ENCODE measurements around the gene OGA.
A peak's percentile ranks its signal among the peaks of the same experiment; 100 is the strongest.
"Not testable (repeated sequence)": the region's sequence is repeated elsewhere in the genome, so short reads cannot be mapped to it uniquely, and the experiment has no call there.

Gene OGA

DNA sequence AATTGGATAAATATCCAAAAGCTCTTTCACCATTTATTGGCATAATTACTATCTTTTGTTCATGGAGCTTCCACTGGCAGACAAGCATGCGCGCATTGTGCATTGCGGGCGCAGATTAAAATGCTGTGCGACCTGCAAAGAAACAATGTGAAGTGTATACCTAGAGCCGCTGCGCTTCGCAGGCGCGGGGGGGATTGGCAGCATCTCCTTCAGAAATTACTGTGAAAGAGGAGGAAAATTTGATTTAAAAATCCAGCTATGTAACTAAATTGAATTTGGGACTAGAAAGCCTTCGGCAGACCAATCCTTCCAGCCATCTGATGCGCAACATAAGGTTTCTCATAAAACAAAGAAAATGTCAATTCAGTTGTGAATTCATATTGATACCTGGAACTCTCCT lies 24.7 kb downstream of the OGA start:
- Histone ChIP-seq H3K4me3 (ENCODE audit: extremely low read depth, insufficient read depth, low read length, poor library complexity, severe bottlenecking) (no peak overlapping the region), H3K36me3 (ENCODE audit: control insufficient read depth, insufficient read depth, low read length) (peaks cover 94% of the 10 kb centered on the region), H3K9me3 (ENCODE audit: control insufficient read depth, low read length) (no peaks in the 10 kb centered on the region), H3K4me1 (ENCODE audit: control insufficient read depth, insufficient read depth, low read length, poor library complexity, severe bottlenecking) (no peaks in the 10 kb centered on the region), H3K27ac (ENCODE audit: low read depth, low read length, severe bottlenecking) (no peak overlapping the region)
- WGBS, 2 experiments (ENCODE audit: insufficient coverage in 2 of 2), result 98 to 100% methylated on average over 10 to 12 of the region's 12 CpGs

DNA sequence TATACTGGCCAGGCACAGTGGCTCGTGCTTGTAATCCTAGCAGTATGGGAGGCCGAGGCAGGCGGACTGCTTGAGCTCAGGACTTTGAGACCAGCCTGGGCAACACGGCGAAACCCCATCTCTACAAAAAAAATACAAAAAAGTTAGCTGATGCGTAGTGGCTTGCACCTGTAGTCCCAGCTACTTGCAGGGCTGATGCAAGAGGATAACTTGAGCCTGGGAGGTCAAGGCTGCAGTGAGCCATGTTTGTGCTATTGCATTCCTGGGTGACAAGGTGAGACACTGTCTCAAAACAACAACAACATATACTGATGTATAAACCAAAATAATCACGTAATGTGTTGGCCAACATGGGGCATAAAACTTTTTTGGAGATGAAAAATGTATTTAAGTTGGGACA lies 28.6 kb downstream of the OGA start:
- H3K4me3 ChIP-seq (ENCODE audit: extremely low read depth, insufficient read depth, low read length, poor library complexity, severe bottlenecking), result no peak overlapping the region
- H3K9me3 ChIP-seq (ENCODE audit: control insufficient read depth, low read length), result no peaks in the 10 kb centered on the region
- 90 to 100% methylated on average over 2 to 4 of the region's 7 CpGs for WGBS, 2 experiments (ENCODE audit: insufficient coverage in 2 of 2)
- H3K36me3 ChIP-seq (ENCODE audit: control insufficient read depth, insufficient read depth, low read length), result peaks cover 93% of the 10 kb centered on the region
- H3K27ac ChIP-seq (ENCODE audit: low read depth, low read length, severe bottlenecking), result no peak overlapping the region
- H3K4me1 ChIP-seq (ENCODE audit: control insufficient read depth, insufficient read depth, low read length, poor library complexity, severe bottlenecking), result peaks cover 3% of the 10 kb centered on the region

DNA sequence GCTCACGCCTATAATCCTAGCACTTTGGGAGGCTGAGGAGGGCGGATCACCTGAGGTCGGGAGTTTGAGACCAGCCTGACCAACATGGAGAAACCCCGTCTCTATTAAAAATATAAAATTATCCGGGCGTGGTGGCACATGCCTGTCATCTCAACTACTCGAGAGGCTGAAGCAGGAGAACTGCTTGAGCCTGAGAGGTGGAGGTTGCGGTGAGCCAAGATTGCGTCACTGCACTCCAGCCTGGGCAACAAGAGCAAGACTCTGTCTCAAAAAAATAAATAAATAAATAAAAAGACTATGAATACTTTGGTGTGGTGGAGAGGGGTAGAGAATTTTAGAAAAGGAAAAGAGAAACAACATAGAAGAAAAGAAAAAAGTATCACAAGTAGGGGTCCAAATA lies 29.0 kb downstream of the OGA start:
- H3K4me3 ChIP-seq (ENCODE audit: extremely low read depth, insufficient read depth, low read length, poor library complexity, severe bottlenecking); H3K27ac ChIP-seq (ENCODE audit: low read depth, low read length, severe bottlenecking); H3K9me3 ChIP-seq (ENCODE audit: control insufficient read depth, low read length); H3K4me1 ChIP-seq (ENCODE audit: control insufficient read depth, insufficient read depth, low read length, poor library complexity, severe bottlenecking): not testable (repeated sequence)
- H3K36me3 ChIP-seq (ENCODE audit: control insufficient read depth, insufficient read depth, low read length), result peaks cover 93% of the 10 kb centered on the region
- WGBS, 2 experiments (ENCODE audit: insufficient coverage in 2 of 2), result 88 to 93% methylated on average over 6 of the region's 9 CpGs

DNA sequence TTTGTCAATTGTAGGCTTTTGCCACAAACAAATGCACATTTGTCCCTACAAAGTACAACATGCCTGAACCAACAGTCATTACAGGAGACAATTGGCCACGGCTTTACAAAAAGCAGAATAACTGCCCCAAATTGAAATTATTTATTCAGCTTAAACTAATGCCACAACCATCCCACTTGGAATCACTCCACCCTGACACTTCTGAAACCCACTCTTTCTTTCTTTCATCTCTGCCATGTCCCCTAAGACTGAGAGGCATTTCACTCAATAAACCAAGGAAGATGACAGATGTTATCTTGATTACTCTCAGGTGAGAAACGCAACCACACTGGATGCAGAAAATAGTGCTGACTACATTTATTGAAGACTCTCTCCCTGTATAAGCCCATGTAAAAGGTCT lies 32.4 kb downstream of the OGA start:
- Histone ChIP-seq H3K4me3 (ENCODE audit: extremely low read depth, insufficient read depth, low read length, poor library complexity, severe bottlenecking) (no peak overlapping the region), H3K9me3 (ENCODE audit: control insufficient read depth, low read length) (no peaks in the 10 kb centered on the region), H3K4me1 (ENCODE audit: control insufficient read depth, insufficient read depth, low read length, poor library complexity, severe bottlenecking) (peaks cover 7% of the 10 kb centered on the region), H3K27ac (ENCODE audit: low read depth, low read length, severe bottlenecking) (no peak overlapping the region), H3K36me3 (ENCODE audit: control insufficient read depth, insufficient read depth, low read length) (peaks cover 62% of the 10 kb centered on the region)
- WGBS, 2 experiments (ENCODE audit: insufficient coverage in 2 of 2), result 88 to 100% methylated on average over 1 to 2 of the region's 2 CpGs

DNA sequence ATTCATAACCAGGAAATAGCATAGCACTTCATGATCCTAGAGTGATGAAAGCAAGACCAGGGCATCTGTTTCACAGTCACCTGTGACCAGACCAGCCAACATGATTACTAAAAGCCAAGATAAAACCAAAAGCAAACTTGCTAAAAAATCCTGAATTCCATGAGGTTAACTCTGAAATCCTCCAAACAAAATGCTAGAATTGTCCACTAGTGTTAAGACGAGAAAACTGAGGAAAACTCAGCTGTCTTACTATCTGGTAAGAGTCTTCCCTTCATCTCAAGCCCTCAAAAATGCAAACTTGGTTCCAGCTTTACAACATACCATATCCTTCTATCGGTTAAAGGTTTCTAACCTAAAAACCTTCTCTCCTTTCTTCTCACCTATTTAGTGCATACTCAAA lies 33.7 kb downstream of the OGA start:
- WGBS, 2 experiments (ENCODE audit: insufficient coverage in 2 of 2), result 93 to 100% methylated on average over 1 to 2 of the region's 2 CpGs
- H3K9me3 ChIP-seq (ENCODE audit: control insufficient read depth, low read length), result no peaks in the 10 kb centered on the region
- H3K36me3 ChIP-seq (ENCODE audit: control insufficient read depth, insufficient read depth, low read length), result peaks cover 52% of the 10 kb centered on the region
- peak overlapping the region; percentile 68 for H3K27ac ChIP-seq (ENCODE audit: low read depth, low read length, severe bottlenecking)
- H3K4me1 ChIP-seq (ENCODE audit: control insufficient read depth, insufficient read depth, low read length, poor library complexity, severe bottlenecking), result peaks cover 7% of the 10 kb centered on the region
- H3K4me3 ChIP-seq (ENCODE audit: extremely low read depth, insufficient read depth, low read length, poor library complexity, severe bottlenecking), result no peak overlapping the region

DNA sequence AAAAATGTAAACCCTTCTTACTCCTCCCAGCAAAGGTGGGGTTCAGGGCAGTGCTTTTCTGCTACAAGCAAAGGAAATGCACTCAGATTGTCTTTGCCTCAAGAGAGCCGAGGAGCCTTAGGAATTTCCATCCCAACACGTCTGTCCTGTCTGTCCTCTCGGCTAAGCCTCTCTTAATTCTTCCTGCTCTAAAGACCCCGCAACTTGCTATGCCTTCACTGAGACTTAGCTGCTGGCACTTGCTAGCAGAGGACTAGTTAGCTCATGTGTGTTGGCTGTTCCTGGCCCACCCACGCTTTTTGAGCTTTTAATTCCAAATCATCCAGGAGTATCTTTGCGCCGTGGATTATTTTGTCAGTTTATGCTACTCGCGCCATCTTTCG lies 34.5 kb downstream of the OGA start:
- 72% methylated on average over 10 of the region's 10 CpGs for WGBS, 2 experiments (ENCODE audit: insufficient coverage in 2 of 2)
- peaks cover 43% of the 10 kb centered on the region for H3K36me3 ChIP-seq (ENCODE audit: control insufficient read depth, insufficient read depth, low read length)
- peak overlapping the region; percentile 68 for H3K27ac ChIP-seq (ENCODE audit: low read depth, low read length, severe bottlenecking)

DNA sequence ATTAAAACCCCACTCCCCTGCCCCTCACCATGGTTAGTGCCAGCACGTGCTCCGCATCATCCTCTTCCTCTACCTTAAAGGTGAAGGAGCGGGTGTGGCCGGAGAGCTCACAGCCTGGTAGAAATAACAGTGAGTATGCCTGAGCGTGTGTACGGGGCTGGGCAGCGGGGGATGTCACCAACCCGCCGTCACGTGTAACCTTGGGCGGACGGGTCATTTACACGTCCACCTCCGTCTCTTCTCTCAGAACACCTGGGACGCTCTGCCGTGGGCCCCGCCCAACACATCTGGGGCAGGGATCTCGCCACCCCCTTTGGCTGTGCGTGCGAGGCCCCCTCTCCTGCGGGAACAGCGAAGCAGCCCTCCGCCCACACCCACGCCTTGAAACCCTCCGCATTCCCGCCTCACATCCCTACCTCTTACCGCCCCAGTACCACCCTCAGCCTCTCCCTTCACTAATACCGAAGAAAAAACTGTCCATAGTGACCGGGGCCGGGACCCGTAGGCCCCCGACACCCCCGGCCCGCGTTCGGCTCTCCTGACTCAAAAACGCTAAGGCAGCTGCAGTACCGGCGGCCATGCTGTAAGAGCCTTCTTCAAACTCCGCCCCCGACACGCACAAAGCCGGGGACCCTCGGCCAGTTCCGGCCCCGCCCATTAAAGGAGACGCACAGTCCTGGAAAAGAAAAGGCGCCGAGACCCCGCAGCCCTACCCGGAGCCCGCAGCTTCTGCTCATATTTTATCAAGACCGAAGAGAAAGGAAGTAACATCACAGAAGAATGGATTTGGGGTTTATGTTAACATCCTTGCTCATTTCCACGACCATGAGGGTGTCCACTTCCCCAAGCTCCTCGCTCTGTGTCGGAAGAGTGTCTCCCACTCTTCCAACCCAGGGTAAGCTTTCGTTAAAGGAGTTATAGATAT lies 35.2 kb downstream of the OGA start, which contains the start of gene NPM3:
NPM3 (minus strand) TSS at position 636 of the 925 bp plus-strand sequence; CDS start at position 580, 56 bp downstream.
- Histone ChIP-seq H3K36me3 (ENCODE audit: control insufficient read depth, insufficient read depth, low read length) (peaks cover 38% of the 10 kb centered on the region), H3K4me1 (ENCODE audit: control insufficient read depth, insufficient read depth, low read length, poor library complexity, severe bottlenecking) (peaks cover 13% of the 10 kb centered on the region), H3K4me3 (ENCODE audit: extremely low read depth, insufficient read depth, low read length, poor library complexity, severe bottlenecking) (peak within 1 kb of the TSS; percentile 71), H3K9me3 (ENCODE audit: control insufficient read depth, low read length) (no peaks in the 10 kb centered on the region), H3K27ac (ENCODE audit: low read depth, low read length, severe bottlenecking) (peak within 1 kb of the TSS; percentile 68)
- 0 to 1% methylated on average over 23 to 49 of the region's 57 CpGs for WGBS, 2 experiments (ENCODE audit: insufficient coverage in 2 of 2)

More for the DNA sequence above, 34.5 kb downstream of the OGA start:
- H3K4me1 ChIP-seq (ENCODE audit: control insufficient read depth, insufficient read depth, low read length, poor library complexity, severe bottlenecking), result peaks cover 9% of the 10 kb centered on the region
- H3K9me3 ChIP-seq (ENCODE audit: control insufficient read depth, low read length), result no peaks in the 10 kb centered on the region
- H3K4me3 ChIP-seq (ENCODE audit: extremely low read depth, insufficient read depth, low read length, poor library complexity, severe bottlenecking), result peak overlapping the region; percentile 71

DNA sequence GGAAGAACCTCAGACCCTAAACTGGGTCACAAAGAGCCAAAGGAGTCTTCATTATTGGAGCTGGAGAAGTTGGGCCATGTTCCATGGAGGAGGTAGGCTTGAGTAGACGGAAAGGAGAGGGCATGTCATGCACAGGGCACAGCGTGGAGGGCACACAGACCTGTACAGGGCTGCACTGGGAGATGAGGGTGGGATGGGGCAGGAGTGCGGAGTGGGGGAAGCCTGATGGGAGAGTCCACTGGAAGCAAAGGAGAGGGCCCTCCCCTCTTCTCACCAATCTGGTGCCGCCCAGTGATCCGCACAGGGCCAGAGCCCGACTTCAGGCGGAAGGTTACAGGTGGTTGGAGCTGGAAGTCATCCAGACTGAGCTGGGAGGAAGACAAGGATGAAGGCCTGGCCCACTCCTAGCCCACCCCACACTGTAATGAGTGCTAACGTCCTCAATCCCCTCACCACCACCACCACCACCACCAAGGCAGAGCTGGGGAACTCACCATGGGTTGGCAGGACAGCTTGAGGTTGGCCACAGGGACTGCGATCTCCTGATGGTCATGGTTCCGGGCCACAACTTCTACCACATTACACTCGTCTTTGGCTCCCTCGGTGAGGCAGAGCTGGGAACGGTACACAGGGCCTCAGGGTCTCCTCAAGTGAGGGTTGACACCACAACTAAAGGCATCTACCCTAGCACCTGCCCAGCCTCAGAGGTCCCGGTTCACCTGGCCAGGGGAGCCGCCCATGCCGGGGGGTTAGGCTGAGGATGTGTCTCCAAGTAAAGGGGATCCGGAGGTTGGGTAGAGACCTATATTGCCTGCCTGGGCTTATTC lies 36.0 kb downstream of the OGA start:
- H3K36me3 ChIP-seq (ENCODE audit: control insufficient read depth, insufficient read depth, low read length), result peaks cover 30% of the 10 kb centered on the region
- peaks cover 13% of the 10 kb centered on the region for H3K4me1 ChIP-seq (ENCODE audit: control insufficient read depth, insufficient read depth, low read length, poor library complexity, severe bottlenecking)
- H3K27ac ChIP-seq (ENCODE audit: low read depth, low read length, severe bottlenecking), result no peak overlapping the region
- peak overlapping the region; percentile 71 for H3K4me3 ChIP-seq (ENCODE audit: extremely low read depth, insufficient read depth, low read length, poor library complexity, severe bottlenecking)
- WGBS, 2 experiments (ENCODE audit: insufficient coverage in 2 of 2), result 58 to 64% methylated on average over 8 to 9 of the region's 17 CpGs
- H3K9me3 ChIP-seq (ENCODE audit: control insufficient read depth, low read length), result no peaks in the 10 kb centered on the region

DNA sequence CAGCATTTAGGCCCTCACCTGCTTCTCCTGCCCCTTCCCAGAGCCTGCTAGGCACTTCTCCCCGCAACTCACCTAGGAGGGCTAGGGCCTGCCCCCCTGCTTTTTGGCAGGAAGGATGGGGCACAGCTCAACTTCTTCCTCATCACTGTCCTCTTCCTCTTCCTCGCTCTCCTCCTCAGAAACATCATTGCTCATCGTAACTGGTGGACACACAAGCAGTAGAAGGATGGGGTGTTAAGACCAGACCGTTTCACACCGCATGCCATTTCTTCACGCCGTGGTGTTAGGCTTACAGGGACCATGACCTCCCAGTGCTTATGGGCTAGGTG lies 36.6 kb downstream of the OGA start:
- no peak overlapping the region for H3K4me3 ChIP-seq (ENCODE audit: extremely low read depth, insufficient read depth, low read length, poor library complexity, severe bottlenecking)
- peaks cover 13% of the 10 kb centered on the region for H3K4me1 ChIP-seq (ENCODE audit: control insufficient read depth, insufficient read depth, low read length, poor library complexity, severe bottlenecking)
- H3K9me3 ChIP-seq (ENCODE audit: control insufficient read depth, low read length), result no peaks in the 10 kb centered on the region
- peaks cover 24% of the 10 kb centered on the region for H3K36me3 ChIP-seq (ENCODE audit: control insufficient read depth, insufficient read depth, low read length)
- H3K27ac ChIP-seq (ENCODE audit: low read depth, low read length, severe bottlenecking), result no peak overlapping the region
- WGBS, 2 experiments (ENCODE audit: insufficient coverage in 2 of 2), result 81 to 92% methylated on average over 5 to 6 of the region's 7 CpGs

DNA sequence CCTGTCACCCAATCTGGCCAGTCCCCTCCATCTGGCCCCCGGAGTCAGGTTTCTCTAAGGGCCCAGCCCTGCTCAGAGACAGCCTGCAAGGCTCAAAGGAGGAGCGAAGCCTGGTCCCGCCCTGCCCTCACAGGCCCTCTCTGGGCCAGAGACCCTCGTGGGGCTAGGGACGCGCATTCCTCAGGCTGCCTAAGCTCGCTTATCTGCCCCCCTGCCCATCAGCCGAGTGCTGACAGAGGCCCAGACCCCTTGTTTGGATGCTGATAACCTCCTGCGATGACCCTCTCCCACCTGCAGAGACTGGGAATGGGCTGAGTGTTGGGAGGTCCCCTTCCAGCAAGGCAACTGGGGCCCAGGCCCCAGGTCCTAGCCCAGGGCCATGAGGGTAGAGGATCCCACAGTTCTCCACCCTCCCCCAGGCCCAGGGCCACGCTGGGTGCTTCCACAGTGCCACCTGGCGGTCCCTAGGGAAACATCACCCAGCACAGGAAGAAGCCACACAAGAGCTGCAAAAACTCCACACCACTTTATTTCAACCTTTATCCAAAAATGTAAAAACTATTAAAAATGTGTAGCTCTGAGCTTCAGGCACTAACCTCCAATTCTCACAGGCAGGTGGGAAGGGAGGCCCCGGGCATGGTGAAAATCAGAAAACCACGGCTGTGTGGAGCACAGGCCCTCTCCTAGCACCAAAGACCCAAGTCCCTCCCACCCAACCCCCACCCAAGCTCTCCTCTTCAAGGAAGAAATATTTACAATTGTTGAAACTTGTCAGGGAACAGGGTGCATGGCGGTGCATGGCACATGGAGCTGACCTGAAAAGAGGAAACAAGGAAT lies 37.2 kb downstream of the OGA start:
- WGBS, 2 experiments (ENCODE audit: insufficient coverage in 2 of 2), result 56 to 61% methylated on average over 7 to 10 of the region's 14 CpGs
- H3K4me3 ChIP-seq (ENCODE audit: extremely low read depth, insufficient read depth, low read length, poor library complexity, severe bottlenecking), result no peak overlapping the region
- no peak overlapping the region for H3K27ac ChIP-seq (ENCODE audit: low read depth, low read length, severe bottlenecking)
- peaks cover 18% of the 10 kb centered on the region for H3K36me3 ChIP-seq (ENCODE audit: control insufficient read depth, insufficient read depth, low read length)
- no peaks in the 10 kb centered on the region for H3K9me3 ChIP-seq (ENCODE audit: control insufficient read depth, low read length)
- H3K4me1 ChIP-seq (ENCODE audit: control insufficient read depth, insufficient read depth, low read length, poor library complexity, severe bottlenecking), result peaks cover 13% of the 10 kb centered on the region

All from mesodermal cell (in vitro differentiated cells).